Left lung (tissue), 10 donors: ENCODE measurements around the gene STK39. TPM values are rescaled to one million over a fixed set of nuclear protein-coding genes. Genes with fewer than 3 reads are reported as not detected.

Experiments
- ATAC-seq: fragments of 200-7000 bp; cut with Tn5 transposase; one replicate; pipeline ENCODE4 v1.9.1; 2020; ENCODE audit warnings: moderate library complexity
- DNase-seq, 4 donors: peaks; one replicate each; pipeline ENCODE4 v3.0.0-alpha.2; 2013 to 2020
- H3K27ac ChIP-seq, 2 donors: fragments of 200-600 bp; sonication (generic) in 1 of 2; one replicate each; pipeline versions ENCODE4 v1.5.0 to v1.8.0; 2020 to 2021
- H3K27me3 ChIP-seq, 2 donors: fragments of 200-600 bp; sonication (generic) in 1 of 2; one replicate each; pipeline versions ENCODE4 v1.5.0 to v1.8.0; 2020 to 2021
- H3K36me3 ChIP-seq, 2 donors: fragments of 200-600 bp; sonication (generic) in 1 of 2; one replicate each; pipeline versions ENCODE4 v1.5.0 to v1.8.0; 2020 to 2021
- H3K4me1 ChIP-seq, 2 donors: fragments of 200-600 bp; one replicate each; pipeline ENCODE4 v1.8.0; 2021
- H3K4me3 ChIP-seq, 2 donors: fragments of 200-600 bp; sonication (generic) in 1 of 2; one replicate each; pipeline versions ENCODE4 v1.5.0 to v1.8.0; 2020 to 2021; ENCODE audit warnings: mild to moderate bottlenecking in 1 of 2
- H3K9me3 ChIP-seq, 2 donors: fragments of 200-600 bp; sonication (generic) in 1 of 2; one replicate each; pipeline versions ENCODE4 v1.5.0 to v1.8.0; 2020 to 2021
- intact Hi-C, 2 donors: fragments of 100-400 bp; cut with DNase I; formaldehyde crosslinking; loops; one replicate each; pipeline versions ENCODE4 v1.11.2 to v1.14.2; 2022
- polyA plus RNA-seq, 6 donors: library from polyadenylated mRNA; unstranded; fragments of 120-200 nt; gene quantifications; one replicate each; pipeline ENCODE4 v1.2.1, GENCODE V29; 2013; ENCODE audit not compliant: insufficient read length in 6 of 6
- total RNA-seq, 2 donors: library from RNA; stranded (reverse); fragmentation: NEBNext Ultra II Directional; extraction: Animal tissue kit (Norgen Biotek cat#: 25700); gene quantifications; one replicate each; pipeline ENCODE4 v1.2.1, GENCODE V29; 2021
- TF ChIP-seq, protein P1 (sequence below), 2 donors: fragments of 200-600 bp; sonication (generic) in 1 of 2; IDR thresholded peaks; one replicate each; pipeline versions ENCODE4 v1.5.0 to v1.8.0; 2021; ENCODE audit warnings: antibody characterized with exemption in 2 of 2
- donor health status: DM: no; HTN: yes; CAD: no.
- donor health status: DM: no; HTN: no; CAD: no.

Gene STK39
- total and polyA plus RNA-seq, 8 donors, result 15.7 to 31.3 (median 27.0) TPM

DNA sequence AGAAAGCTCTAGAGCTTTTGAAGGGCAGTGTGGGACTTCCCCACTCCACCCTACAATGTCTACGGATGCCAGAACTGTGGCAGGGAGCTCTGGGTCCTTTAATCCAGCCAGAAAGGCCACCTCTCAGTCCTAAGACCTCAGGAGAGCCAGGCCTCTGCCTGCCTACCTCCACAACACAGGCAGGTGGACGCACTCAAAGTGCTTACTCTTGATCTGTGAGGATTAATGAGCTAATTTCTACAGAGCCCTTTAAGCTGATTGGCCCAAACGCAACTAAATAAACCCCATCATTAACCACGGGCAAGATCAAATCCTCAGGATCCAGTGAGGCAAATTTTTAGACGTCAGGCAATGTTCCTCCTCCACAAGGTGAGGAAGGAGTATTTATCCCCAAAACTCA lies 8.1 kb downstream of the STK39 start:
- DNase-seq (no peak), ATAC-seq (no peak)
- H3K27me3 ChIP-seq, result no peaks in the 10 kb centered on the region
- H3K36me3 ChIP-seq, result no peaks in the 10 kb centered on the region
- intact Hi-C loops, result no loop called here
- H3K9me3 ChIP-seq, result no peaks in the 10 kb centered on the region
- TF ChIP-seq, protein P1, sequence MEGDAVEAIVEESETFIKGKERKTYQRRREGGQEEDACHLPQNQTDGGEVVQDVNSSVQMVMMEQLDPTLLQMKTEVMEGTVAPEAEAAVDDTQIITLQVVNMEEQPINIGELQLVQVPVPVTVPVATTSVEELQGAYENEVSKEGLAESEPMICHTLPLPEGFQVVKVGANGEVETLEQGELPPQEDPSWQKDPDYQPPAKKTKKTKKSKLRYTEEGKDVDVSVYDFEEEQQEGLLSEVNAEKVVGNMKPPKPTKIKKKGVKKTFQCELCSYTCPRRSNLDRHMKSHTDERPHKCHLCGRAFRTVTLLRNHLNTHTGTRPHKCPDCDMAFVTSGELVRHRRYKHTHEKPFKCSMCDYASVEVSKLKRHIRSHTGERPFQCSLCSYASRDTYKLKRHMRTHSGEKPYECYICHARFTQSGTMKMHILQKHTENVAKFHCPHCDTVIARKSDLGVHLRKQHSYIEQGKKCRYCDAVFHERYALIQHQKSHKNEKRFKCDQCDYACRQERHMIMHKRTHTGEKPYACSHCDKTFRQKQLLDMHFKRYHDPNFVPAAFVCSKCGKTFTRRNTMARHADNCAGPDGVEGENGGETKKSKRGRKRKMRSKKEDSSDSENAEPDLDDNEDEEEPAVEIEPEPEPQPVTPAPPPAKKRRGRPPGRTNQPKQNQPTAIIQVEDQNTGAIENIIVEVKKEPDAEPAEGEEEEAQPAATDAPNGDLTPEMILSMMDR (IDR thresholded peaks at IDR 0.05), result no peak
- H3K27ac ChIP-seq, result no peak overlapping the region
- H3K4me3 ChIP-seq, result no peak overlapping the region
- H3K4me1 ChIP-seq, result peaks cover 0 to 2% of the 10 kb centered on the region in 2 donors

DNA sequence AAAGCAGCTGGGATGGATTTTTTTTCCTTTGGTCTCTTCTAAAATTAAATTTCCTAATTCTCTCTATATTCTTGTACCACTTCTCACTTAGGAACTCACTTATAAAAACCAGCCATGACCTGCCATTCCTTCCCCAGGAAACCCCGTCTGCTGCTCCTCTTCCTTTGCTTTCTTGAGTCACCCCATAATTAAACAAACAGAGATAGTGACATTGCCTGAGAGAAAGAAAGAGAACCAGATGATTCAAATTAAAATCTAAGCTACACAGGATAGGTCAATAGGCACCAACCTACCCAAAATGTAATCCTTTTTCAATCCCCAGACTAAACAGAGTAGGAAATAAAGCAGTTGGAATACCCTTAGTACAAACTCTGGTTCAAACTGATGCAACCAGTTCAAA lies 9.7 kb downstream of the STK39 start:
- no peaks in the 10 kb centered on the region for H3K27me3 ChIP-seq
- no peak for ATAC-seq
- peaks cover 0 to 5% of the 10 kb centered on the region in 2 donors for H3K4me1 ChIP-seq
- no peaks in the 10 kb centered on the region for H3K9me3 ChIP-seq
- intact Hi-C loops, result no loop called here
- TF ChIP-seq, protein P1 (IDR thresholded peaks at IDR 0.05), result no peak
- H3K27ac ChIP-seq, result no peak overlapping the region
- no peak for DNase-seq
- H3K4me3 ChIP-seq, result no peak overlapping the region
- no peaks in the 10 kb centered on the region for H3K36me3 ChIP-seq

- Histone ChIP-seq H3K4me1 (peaks cover 0 to 5% of the 10 kb centered on the region in 2 donors), H3K27me3 (no peaks in the 10 kb centered on the region), H3K36me3 (no peaks in the 10 kb centered on the region), H3K4me3 (no peak overlapping the region), H3K9me3 (peaks cover 0 to 3% of the 10 kb centered on the region in 2 donors), H3K27ac (no peak overlapping the region)
- no peak for DNase-seq
- intact Hi-C loops, result no loop called here
- TF ChIP-seq, protein P1 (IDR thresholded peaks at IDR 0.05), result no peak
- no peak for ATAC-seq
These were observed 12.8 kb downstream of the STK39 start for GRCh38 chr2:168234407-168235085.

GRCh38 chr2:168233726-168234406 lies 13.5 kb downstream of the STK39 start:
- intact Hi-C loops, result no loop called here
- peaks cover 0 to 5% of the 10 kb centered on the region in 2 donors for H3K4me1 ChIP-seq
- no peak for ATAC-seq

GRCh38 chr2:168233166-168233565 lies 14.2 kb downstream of the STK39 start:
- peaks cover 0 to 5% of the 10 kb centered on the region in 2 donors for H3K4me1 ChIP-seq
- H3K27me3 ChIP-seq, result no peaks in the 10 kb centered on the region
- DNase-seq (no peak), ATAC-seq (no peak)
- H3K36me3 ChIP-seq, result no peaks in the 10 kb centered on the region
- intact Hi-C loops, result no loop called here
- TF ChIP-seq, protein P1 (IDR thresholded peaks at IDR 0.05), result no peak
- no peak overlapping the region for H3K27ac ChIP-seq
- H3K9me3 ChIP-seq, result peaks cover 0 to 3% of the 10 kb centered on the region in 2 donors
- H3K4me3 ChIP-seq, result no peak overlapping the region

More at GRCh38 chr2:168233726-168234406, 13.5 kb downstream of the STK39 start:
- no peaks in the 10 kb centered on the region for H3K27me3 ChIP-seq
- no peak for DNase-seq
- H3K36me3 ChIP-seq, result no peaks in the 10 kb centered on the region
- H3K27ac ChIP-seq, result no peak overlapping the region
- H3K9me3 ChIP-seq, result peaks cover 0 to 3% of the 10 kb centered on the region in 2 donors
- TF ChIP-seq, protein P1 (IDR thresholded peaks at IDR 0.05), result no peak
- no peak overlapping the region for H3K4me3 ChIP-seq
